SK-N-SH (cell line): ENCODE measurements around the gene CNBD2. TPM values are rescaled to one million over a fixed set of nuclear protein-coding genes. Genes with fewer than 3 reads are reported as not detected.

ENCODE experiments used
- CTCF ChIA-PET: fragments of 300-600, 350-600 bp; formaldehyde crosslinking; extraction: SDS; loops from one replicate; lab custom pipeline; 2021; lab: Yijun Ruan, JAX
- POLR2A ChIA-PET: fragments of 350-600 bp; sonication (Branson Sonifier 250); formaldehyde crosslinking; extraction: SDS; loops from one replicate; lab custom pipeline; 2020; ENCODE audit warnings: antibody characterized with exemption, inconsistent platforms; lab: Yijun Ruan, JAX
- DNase-seq: peaks from one replicate; pipeline ENCODE4 v3.0.0; 2012
- H2AFZ ChIP-seq: fragments of 200-600 bp; sonication (generic); 2 replicates; pipeline ENCODE4 v1.8.1; 2016; ENCODE audit warnings: antibody characterized with exemption, mild to moderate bottlenecking, low read depth
- H3F3A ChIP-seq: fragments of 200-600 bp; sonication (generic); replicated peaks from 2 replicates; pipeline ENCODE3; 2016; ENCODE audit warnings: antibody characterized with exemption, mild to moderate bottlenecking; ENCODE audit not compliant: insufficient read depth
- H3K27ac ChIP-seq, 2 experiments: fragments of 200-500 bp in 1 of 2; fragments of 200-600 bp in 1 of 2; sonication (Bioruptor generic) in 1 of 2; sonication (generic), shearing (Covaris generic) in 1 of 2; 2 replicates each; pipeline versions ENCODE4 v1.5.1 to v1.6.1; 2014 to 2016; ENCODE audit warnings: low read depth in 2 of 2, inconsistent platforms in 1 of 2, low read length in 1 of 2, mild to moderate bottlenecking in 1 of 2, mixed read lengths in 1 of 2
- H3K27me3 ChIP-seq: fragments of 200-600 bp; sonication (generic), shearing (Covaris generic); 2 replicates; pipeline ENCODE4 v1.6.1; 2016; ENCODE audit warnings: mixed run types; ENCODE audit not compliant: insufficient read depth
- H3K36me3 ChIP-seq, 2 experiments: fragments of 200-500 bp in 1 of 2; fragments of 200-600 bp in 1 of 2; sonication (Bioruptor generic) in 1 of 2; sonication (generic) in 1 of 2; replicated peaks in 1 of 2; 2 replicates each; pipeline versions ENCODE3 to v1.5.1; 2014 to 2016; ENCODE audit warnings: low read length in 1 of 2, mild to moderate bottlenecking in 1 of 2; ENCODE audit not compliant: insufficient read depth in 2 of 2, control insufficient read depth in 1 of 2
- H3K4me1 ChIP-seq, 2 experiments: fragments of 200-500 bp in 1 of 2; fragments of 200-600 bp in 1 of 2; sonication (Bioruptor generic) in 1 of 2; sonication (generic), shearing (Covaris generic) in 1 of 2; 2 replicates each; pipeline versions ENCODE4 v1.5.1 to v1.6.1; 2014 to 2016; ENCODE audit warnings: low read depth in 1 of 2, low read length in 1 of 2, mixed run types in 1 of 2; ENCODE audit not compliant: insufficient read depth in 2 of 2, control insufficient read depth in 1 of 2
- H3K4me2 ChIP-seq: fragments of 200-600 bp; sonication (generic), shearing (Covaris generic); 2 replicates; pipeline ENCODE4 v1.6.1; 2017; ENCODE audit warnings: mixed run types
- H3K4me3 ChIP-seq, 2 experiments: fragments of 200-500 bp in 1 of 2; fragments of 200-600 bp in 1 of 2; sonication (Bioruptor generic) in 1 of 2; sonication (generic), shearing (Covaris generic) in 1 of 2; 2 replicates each; pipeline versions ENCODE4 v1.5.1 to v1.8.1; 2014 to 2016; ENCODE audit warnings: low read depth in 2 of 2, inconsistent platforms in 1 of 2, low read length in 1 of 2, mild to moderate bottlenecking in 1 of 2, mixed read lengths in 1 of 2, moderate library complexity in 1 of 2
- H3K79me2 ChIP-seq: fragments of 200-600 bp; sonication (generic); 2 replicates; pipeline ENCODE4 v1.8.1; 2017; ENCODE audit warnings: mild to moderate bottlenecking; ENCODE audit not compliant: insufficient read depth
- H3K9ac ChIP-seq: fragments of 200-600 bp; sonication (generic); 2 replicates; pipeline ENCODE4 v1.6.1; 2017; ENCODE audit warnings: mixed run types
- H3K9me2 ChIP-seq: fragments of 200-600 bp; sonication (generic); 2 replicates; pipeline ENCODE4 v1.6.1; 2017; ENCODE audit warnings: mixed run types
- H3K9me3 ChIP-seq: fragments of 200-600 bp; sonication (generic); 2 replicates; pipeline ENCODE4 v1.6.1; 2017; ENCODE audit warnings: mixed run types, mild to moderate bottlenecking, moderate library complexity
- H4K20me1 ChIP-seq: fragments of 200-600 bp; sonication (generic); 2 replicates; pipeline ENCODE4 v1.6.1; 2017; ENCODE audit warnings: mild to moderate bottlenecking, mixed run types; ENCODE audit not compliant: insufficient read depth
- CHD2 ChIP-seq: fragments of 150-350 bp; IDR thresholded peaks from 2 replicates; pipeline ENCODE4 v1.6.1; 2018; ENCODE audit warnings: low read length; ENCODE audit not compliant: partially characterized antibody
- CTCF ChIP-seq: fragments of 200-600 bp; sonication (generic); IDR thresholded peaks from 2 replicates; pipeline ENCODE4 v1.6.1; 2017; ENCODE audit warnings: antibody characterized with exemption, mild to moderate bottlenecking, moderate library complexity
- ELF1 ChIP-seq: IDR thresholded peaks from 2 replicates; pipeline ENCODE4 v1.4.0; 2012
- EP300 ChIP-seq, 2 experiments: IDR thresholded peaks; 2 replicates each; pipeline versions ENCODE4 v1.4.0 to v1.6.1; 2012; ENCODE audit warnings: borderline replicate concordance in 1 of 2, low read depth in 1 of 2, low read length in 1 of 2
- FOSL2 ChIP-seq: IDR thresholded peaks from 2 replicates; pipeline ENCODE4 v1.4.0; 2012; ENCODE audit warnings: low read depth, mild to moderate bottlenecking, moderate library complexity, borderline replicate concordance
- GATA2 ChIP-seq: sonication (generic); formaldehyde crosslinking; IDR thresholded peaks from 2 replicates; pipeline ENCODE4 v1.5.0; 2020; ENCODE audit warnings: mild to moderate bottlenecking, missing genetic modification reagents
- JUND ChIP-seq: IDR thresholded peaks from 2 replicates; pipeline ENCODE4 v1.4.0; 2012
- REST ChIP-seq: IDR thresholded peaks from 2 replicates; pipeline ENCODE4 v1.6.1; 2012; ENCODE audit warnings: mild to moderate bottlenecking, low read depth, low read length, moderate library complexity
- RXRA ChIP-seq: IDR thresholded peaks from 2 replicates; pipeline ENCODE4 v1.4.0; 2012; ENCODE audit warnings: low read depth, mild to moderate bottlenecking, borderline replicate concordance
- SIN3A ChIP-seq: IDR thresholded peaks from 2 replicates; pipeline ENCODE4 v1.6.1; 2012; ENCODE audit warnings: low read depth, mild to moderate bottlenecking, low read length, moderate library complexity, borderline replicate concordance
- SMC3 ChIP-seq: IDR thresholded peaks from 2 replicates; pipeline ENCODE4 v1.6.1; 2012; ENCODE audit warnings: low read depth, low read length, improper control_type of control experiment
- TAF1 ChIP-seq: IDR thresholded peaks from 2 replicates; pipeline ENCODE4 v1.6.1; 2012; ENCODE audit warnings: low read depth, mild to moderate bottlenecking, low read length, moderate library complexity, borderline replicate concordance
- USF2 ChIP-seq: fragments of 150-350 bp; IDR thresholded peaks from 2 replicates; pipeline ENCODE4 v1.6.1; 2017; ENCODE audit warnings: antibody characterized with exemption, low read length, low read depth, borderline replicate concordance
- ZBTB33 ChIP-seq: IDR thresholded peaks from 2 replicates; pipeline ENCODE4 v1.4.0; 2012; ENCODE audit warnings: low read depth, borderline replicate concordance
- WGBS: methylation state at CpG from one replicate; pipeline ENCODE4 v1.1.6; 2017; ENCODE audit warnings: low lambda C conversion rate; 5-methylcytosine and 5-hydroxymethylcytosine counted together
- polyA plus RNA-seq, 3 experiments: library from polyadenylated mRNA; depleted of rRNA; stranded (reverse); fragments of >200 nt; gene quantifications; 2 replicates each; pipeline ENCODE4 v1.2.3, GENCODE V29; 2012

The CNBD2 gene
- polyA plus RNA-seq, 1 of the 3 experiments (the other 2 are of a cell fraction): 5.6 TPM

- TF ChIP-seq FOSL2 (no peak), USF2 (no peak), TAF1 (no peak), ELF1 (no peak), SMC3 (no peak), REST (no peak), CHD2 (no peak)
Observed at GRCh38 chr20:35988910-35989463, 20.6 kb downstream of the CNBD2 start (continued).

GRCh38 chr20:35991142-35991771 is 22.9 kb downstream of the CNBD2 start:
- no peaks in the 10 kb centered on the region for H3K79me2 ChIP-seq
- POLR2A ChIA-PET: interaction anchor here (0.5 kb wide), 1 partner anchor 450 kb away, joined by 3 read pairs; the partner anchor contains the start of gene ERGIC3
- H3K9me3 ChIP-seq: no peaks in the 10 kb centered on the region
- no peak overlapping the region for H3K27ac ChIP-seq
- no peak overlapping the region for H3K4me2 ChIP-seq
- H3K4me3 ChIP-seq: no peak overlapping the region
- H2AFZ ChIP-seq: no peak overlapping the region
- H4K20me1 ChIP-seq: no peaks in the 10 kb centered on the region
- H3K9ac ChIP-seq: no peak overlapping the region
- no peaks in the 10 kb centered on the region for H3K9me2 ChIP-seq
- H3K4me1 ChIP-seq: no peaks in the 10 kb centered on the region
- H3K27me3 ChIP-seq: no peaks in the 10 kb centered on the region
- CTCF ChIA-PET: interaction anchor here (1.0 to 15.0 kb wide), 25 partner anchors 9 to 448 kb away, joined by 3 to 560 read pairs (median 6); partner anchors contain the start of genes CNBD2 and SCAND1
- WGBS: 21% methylated on average over 3 of the region's 3 CpGs
- peaks cover 12% of the 10 kb centered on the region for H3F3A ChIP-seq
- no peaks in the 10 kb centered on the region for H3K36me3 ChIP-seq
- no peak for TF ChIP-seq ZBTB33
- no peak for TF ChIP-seq GATA2 (CRISPR knock-in tag)
- TF ChIP-seq ELF1: no peak
- no peak for TF ChIP-seq RXRA
- no peak for TF ChIP-seq EP300 (IDR thresholded peaks at IDR 0.05; ENCODE audit: borderline replicate concordance in 1 of 2, low read depth in 1 of 2, low read length in 1 of 2)
- no peak for TF ChIP-seq JUND
- TF ChIP-seq CTCF: peak; percentile 55
- TF ChIP-seq SIN3A: no peak
- TF ChIP-seq, all 33 proteins: peak for 1
- peak; percentile 49 for DNase-seq
